Occipital lobe (tissue), 2 donors: ENCODE data around the gene ZSWIM2. TPM values are rescaled to one million over a fixed set of nuclear protein-coding genes. Genes with fewer than 3 reads are reported as not detected.
"Not testable (repeated sequence)": the region's sequence is repeated elsewhere in the genome, so short reads cannot be mapped to it uniquely, and the experiment has no call there.

Source experiments
- DNase-seq: peaks from one replicate; lab custom pipeline; 2025; lab: John Stamatoyannopoulos, UW
- total RNA-seq: library from RNA; depleted of rRNA; stranded (reverse); fragments of >200 nt; gene quantifications from one replicate; pipeline ENCODE4 v1.2.3, GENCODE V29; 2014

The ZSWIM2 gene
- total RNA-seq, 1 donor from 2014 or later, result 1.2 TPM

DNA sequence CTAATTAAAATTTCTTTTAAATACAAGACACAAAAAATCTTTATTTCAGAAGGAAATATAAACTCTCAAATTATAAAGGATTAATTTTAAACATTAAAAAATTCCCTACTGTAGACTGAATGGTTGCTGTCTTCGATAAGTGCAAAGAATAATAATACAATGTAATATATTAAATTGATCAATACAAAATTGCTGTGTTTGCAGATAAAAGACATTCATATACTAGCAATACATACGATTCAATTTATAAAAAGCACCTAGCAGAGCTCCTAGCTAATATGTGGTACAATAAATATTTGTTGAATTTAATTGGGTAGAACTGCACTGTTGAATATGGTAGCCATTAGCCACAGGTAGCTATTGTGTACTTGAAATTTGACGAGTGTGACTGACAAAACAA lies 6.6 kb downstream of the ZSWIM2 start:
- DNase-seq, result no peak

DNA sequence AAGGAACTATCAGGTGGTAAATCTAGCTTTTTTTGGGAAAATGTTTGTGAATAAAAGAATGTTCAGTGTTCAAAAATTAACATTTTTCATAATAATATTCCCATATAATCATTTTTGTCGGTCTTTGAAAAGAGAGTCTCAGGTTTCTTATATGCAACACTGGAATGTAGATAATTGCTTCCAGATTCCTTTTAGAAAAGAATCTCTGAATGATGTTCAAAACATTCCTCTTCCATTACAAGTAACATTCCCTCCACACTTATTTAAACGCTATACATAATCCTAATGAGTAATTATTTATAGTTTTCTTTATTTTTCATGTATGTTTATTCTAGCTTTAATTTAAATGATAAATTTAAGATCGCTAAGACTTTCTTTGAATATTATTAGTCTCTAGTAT lies 7.0 kb downstream of the ZSWIM2 start:
- DNase-seq, result no peak

DNA sequence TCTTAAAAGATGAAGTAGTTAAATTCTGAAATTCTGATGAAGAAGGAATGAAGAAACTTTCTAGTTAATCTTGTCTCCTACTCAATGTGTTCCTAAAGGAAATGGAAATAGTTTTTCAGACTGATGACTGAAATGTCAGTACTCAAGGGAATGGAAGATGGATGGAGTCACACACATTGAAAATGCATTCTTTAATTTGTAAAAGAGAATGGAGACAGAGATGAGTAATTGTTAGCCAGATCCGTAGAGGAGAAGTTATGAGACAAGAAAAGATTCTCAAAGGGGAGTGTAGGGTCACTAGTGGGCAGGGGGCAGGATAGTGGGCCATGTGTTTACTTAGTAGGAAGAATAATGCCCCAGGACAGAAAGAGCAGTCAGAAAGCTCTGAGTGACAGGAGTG lies 13.3 kb downstream of the ZSWIM2 start:
- no peak for DNase-seq

DNA sequence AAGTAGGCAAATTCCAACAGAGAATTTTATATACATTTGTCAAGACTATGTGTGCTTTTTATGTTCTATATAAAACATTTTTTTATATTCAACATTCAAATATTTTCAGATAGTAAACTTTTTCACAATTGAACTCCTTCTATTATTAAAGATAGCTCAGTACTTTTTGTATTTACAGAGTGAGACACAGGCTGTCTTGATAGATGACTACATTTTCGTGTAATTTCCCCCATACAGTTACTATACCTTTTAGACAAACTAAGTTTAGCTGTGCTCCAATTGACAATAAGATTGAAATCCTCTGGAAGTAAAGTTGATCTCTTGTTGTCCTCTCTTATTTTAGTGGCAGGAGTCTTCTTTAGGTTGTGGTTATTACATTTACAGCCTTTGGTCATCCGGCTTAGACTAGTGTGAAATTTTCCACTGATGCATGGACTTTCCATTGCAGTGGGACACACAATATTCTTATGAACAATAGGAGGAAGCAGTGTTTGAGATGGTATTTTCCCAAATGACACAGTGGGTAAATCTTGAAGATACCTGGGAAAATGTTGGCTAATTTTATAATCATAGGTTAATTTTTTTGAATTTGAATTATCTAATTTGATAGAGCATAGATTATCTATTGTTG lies 21.0 kb downstream of the ZSWIM2 start:
- no peak for DNase-seq

DNA sequence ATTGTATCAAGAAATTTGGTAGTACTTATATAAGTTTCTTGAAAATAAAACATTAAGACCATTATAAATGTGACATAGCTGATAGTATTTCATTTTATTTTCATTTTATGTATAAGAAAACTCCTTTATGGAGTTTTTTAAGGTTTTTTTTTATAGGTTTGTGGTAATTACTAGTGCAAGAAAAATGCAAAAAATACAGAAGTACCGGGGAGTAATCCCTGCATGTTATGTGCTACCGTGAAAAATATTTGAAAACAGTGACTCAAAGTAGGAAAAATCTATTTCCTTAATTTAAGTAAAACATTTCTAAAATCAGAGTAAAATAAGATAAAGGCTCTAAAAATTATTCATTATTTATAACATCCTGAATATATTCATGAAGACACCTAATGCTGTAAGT lies 21.6 kb downstream of the ZSWIM2 start:
- no peak for DNase-seq

DNA sequence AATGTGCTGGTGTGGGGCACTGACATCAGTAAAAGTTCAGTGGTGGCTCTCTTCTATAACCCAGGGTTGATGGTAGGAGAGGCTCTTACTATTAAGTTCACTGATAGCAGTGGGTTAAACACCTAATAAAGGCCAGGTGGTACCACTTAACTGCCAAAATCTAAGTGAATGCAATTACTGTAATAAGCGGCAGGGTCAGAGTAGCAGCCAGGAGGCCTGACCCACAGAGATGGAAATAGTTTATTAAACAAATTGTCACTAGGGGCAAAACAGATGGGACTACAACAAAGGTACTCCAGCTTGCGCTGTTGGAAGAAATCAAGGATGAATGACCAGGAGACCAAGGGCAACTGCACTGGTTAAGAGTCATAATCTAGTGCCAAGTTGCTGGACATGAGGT lies 26.6 kb downstream of the ZSWIM2 start:
- no peak for DNase-seq

DNA sequence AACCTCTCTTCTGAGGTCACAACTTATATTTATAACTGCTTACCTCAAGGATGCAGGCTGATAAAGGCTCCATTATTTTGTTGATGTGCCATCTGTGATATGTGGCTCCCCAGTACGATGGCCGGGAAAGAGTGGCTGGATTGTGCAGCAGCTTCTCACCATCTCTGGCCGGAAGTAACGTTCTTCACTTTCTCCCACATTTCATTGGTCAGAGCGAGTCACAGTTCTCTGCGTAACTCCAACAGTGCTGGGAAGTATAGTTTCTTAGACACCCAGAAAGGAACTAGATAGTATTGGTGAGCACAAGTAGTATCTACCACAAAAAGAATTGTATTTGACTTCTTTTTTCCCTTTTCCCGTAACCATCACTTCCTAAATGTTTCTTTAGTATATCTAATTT lies 28.7 kb downstream of the ZSWIM2 start:
- no peak for DNase-seq

DNA sequence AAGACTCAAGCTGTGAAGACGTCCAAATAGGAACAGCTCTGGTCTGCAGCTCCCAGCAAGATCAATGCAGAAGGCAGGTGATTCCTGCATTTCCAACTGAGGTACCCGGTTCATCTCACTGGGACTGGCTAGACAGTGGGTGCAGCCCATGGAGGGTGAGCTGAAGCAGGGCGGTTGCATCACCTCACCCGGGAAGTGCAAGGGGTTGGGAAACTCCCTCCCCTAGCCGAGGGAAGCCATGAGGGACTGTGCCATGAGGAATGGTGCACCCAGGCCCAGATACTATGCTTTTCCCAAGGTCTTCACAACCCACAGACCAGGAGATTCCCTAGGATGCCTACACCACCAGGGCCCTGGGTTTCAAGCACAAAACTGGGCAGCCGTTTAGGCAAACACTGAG lies 37.2 kb downstream of the ZSWIM2 start:
- not testable (repeated sequence) for DNase-seq

DNA sequence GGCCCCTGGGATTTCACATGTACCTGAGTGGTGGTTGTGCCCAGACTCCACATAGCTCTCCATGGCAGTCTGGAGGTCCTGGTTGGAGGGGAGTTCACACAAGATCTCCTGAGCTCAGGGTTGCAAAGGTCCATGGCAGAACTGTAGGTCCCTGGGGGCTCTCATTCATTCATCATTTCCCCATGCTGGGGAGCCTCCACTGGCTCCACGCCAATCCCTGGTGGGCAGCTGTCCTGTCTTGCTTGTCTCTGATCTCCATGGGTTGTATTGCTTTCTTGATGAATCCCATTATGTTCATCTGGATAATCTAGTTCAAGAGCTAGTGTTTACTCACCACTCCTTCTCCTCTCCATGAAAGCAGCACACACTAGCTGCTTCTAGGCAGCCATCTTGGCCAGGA lies 42.4 kb downstream of the ZSWIM2 start:
- DNase-seq, result no peak

DNA sequence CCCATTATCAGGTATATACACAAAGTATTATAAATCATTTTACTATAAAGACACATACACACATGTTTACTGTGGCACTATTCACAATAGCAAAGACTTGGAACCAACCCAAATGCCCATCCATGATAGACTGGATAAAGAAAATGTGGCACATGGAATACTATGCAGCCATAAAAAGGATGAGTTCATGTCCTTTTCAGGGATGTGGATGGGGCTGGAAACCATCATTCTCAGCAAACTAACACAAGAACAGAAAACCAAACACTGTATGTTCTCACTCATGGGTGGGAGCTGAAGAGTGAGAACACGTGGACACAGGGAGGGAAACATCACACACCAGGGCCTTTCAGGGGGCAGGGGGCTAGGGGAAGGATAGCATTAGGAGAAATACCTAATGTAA lies 50.4 kb downstream of the ZSWIM2 start:
- not testable (repeated sequence) for DNase-seq

DNA sequence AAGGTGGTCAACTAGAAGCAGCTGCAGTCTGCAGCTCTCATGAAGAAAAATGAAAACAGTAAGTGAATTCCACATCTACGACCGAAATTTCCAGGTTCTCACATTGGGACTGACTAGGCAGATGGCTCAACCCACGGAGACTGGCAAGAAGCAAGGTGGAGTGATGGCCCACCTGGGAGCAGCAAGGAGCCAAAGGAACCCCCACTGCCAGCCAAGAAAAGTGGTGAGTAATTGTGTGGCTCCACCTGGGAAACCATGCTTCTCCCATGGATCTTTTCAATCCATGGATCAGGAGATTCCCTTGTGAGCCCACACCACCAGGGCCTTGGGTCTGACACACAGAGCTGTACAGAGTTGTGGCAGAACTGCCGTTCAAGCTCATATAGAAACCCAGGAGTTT lies 64.0 kb downstream of the ZSWIM2 start:
- DNase-seq, result no peak

DNA sequence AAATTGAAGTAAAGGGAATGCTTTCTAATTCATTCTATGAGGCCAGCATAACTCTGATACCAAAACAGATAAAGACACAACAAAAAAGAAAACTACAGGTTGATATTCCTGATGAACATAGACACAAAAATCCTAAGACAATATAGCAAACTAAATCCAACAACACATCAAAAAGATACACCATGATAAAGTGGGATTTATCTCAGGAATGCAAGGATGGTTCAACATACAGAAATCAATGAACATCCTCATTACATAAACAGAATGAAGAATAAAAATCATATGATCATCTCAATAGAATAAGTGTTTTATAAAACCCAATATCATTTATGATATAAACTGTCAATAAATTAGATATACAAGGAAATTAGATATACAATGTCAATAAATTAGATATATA lies 65.7 kb downstream of the ZSWIM2 start:
- no peak for DNase-seq

DNA sequence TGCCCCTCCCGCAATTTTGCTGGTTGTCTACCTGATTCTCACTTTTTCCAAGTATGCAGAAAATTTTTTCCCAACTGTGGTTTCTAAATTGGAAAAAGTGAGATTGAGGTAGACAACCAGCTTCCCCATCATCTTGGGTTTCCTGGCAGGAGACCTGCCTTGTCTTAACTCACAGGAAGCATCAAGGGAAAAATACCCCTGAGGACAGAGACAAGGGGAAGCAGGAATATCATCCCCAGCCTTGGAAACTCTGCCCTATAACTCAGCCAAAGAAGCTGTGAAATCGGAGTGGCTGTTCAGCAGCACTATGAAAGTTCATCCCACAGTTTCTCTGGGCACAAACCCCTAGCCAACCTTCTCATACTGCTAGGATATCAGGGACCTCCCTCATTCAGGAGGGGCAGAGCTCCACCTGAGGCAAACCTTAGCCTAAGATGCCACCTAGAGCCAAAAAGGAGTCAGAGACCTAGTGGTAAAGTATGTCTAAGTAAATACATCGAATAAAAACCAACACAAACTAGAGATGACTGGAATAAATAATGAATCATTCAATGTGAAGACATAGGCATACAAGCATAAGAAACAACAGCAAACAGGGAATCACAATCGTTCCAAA lies 68.2 kb downstream of the ZSWIM2 start:
- DNase-seq, result no peak

Other genes starting within 250 kb of the ZSWIM2 start
- gene FAM171B, start 155.1 kb downstream of the ZSWIM2 start, total RNA-seq, result 265 TPM